GM21526 (cell line): ENCODE measurements around the gene LRIT1.
"Not testable (repeated sequence)": the region's sequence is repeated elsewhere in the genome, so short reads cannot be mapped to it uniquely, and the experiment has no call there.

Source experiments
- ATAC-seq: cut with Tn5 transposase; IDR thresholded peaks from one replicate; pipeline ENCODE4 v1.9.1; 2021; ENCODE audit warnings: moderate library complexity; ENCODE audit not compliant: unreplicated experiment, low FRiP score

LRIT1 gene

GRCh38 chr10:84241185-84241790 lies at the start of gene LRIT1:
Gene LRIT1 (minus strand): TSS chr10:84241546. CDS start chr10:84241439, 107 bp downstream.
- ATAC-seq: no peak

- no peak for ATAC-seq
Measured at GRCh38 chr10:84290235-84290634, 48.9 kb upstream of the LRIT1 start.

GRCh38 chr10:84289521-84290200 lies 48.3 kb upstream of the LRIT1 start:
- no peak for ATAC-seq

GRCh38 chr10:84288151-84288550 lies 46.8 kb upstream of the LRIT1 start:
- ATAC-seq: no peak

GRCh38 chr10:84286695-84287094 lies 45.3 kb upstream of the LRIT1 start:
- no peak for ATAC-seq

GRCh38 chr10:84279876-84280475 lies 38.6 kb upstream of the LRIT1 start:
- ATAC-seq: not testable (repeated sequence)

GRCh38 chr10:84270708-84271107 lies 29.4 kb upstream of the LRIT1 start:
- no peak for ATAC-seq

- ATAC-seq: no peak
Measured at GRCh38 chr10:84269773-84270172, 28.4 kb upstream of the LRIT1 start.

GRCh38 chr10:84269162-84269561 lies 27.8 kb upstream of the LRIT1 start:
- ATAC-seq: no peak

GRCh38 chr10:84267503-84268126 lies 26.3 kb upstream of the LRIT1 start:
- ATAC-seq: no peak

GRCh38 chr10:84265418-84265817 lies 24.1 kb upstream of the LRIT1 start:
- no peak for ATAC-seq

GRCh38 chr10:84264611-84265141 lies 23.3 kb upstream of the LRIT1 start:
- ATAC-seq: peak; percentile 97

GRCh38 chr10:84263716-84264115 lies 22.4 kb upstream of the LRIT1 start:
- no peak for ATAC-seq

GRCh38 chr10:84262190-84262956 lies 21.0 kb upstream of the LRIT1 start:
- no peak for ATAC-seq

- no peak for ATAC-seq
Measured at GRCh38 chr10:84261236-84261915, 20.0 kb upstream of the LRIT1 start.

- ATAC-seq: no peak
Measured at GRCh38 chr10:84258034-84258695, 16.8 kb upstream of the LRIT1 start.

GRCh38 chr10:84257343-84258020 lies 16.1 kb upstream of the LRIT1 start:
- ATAC-seq: no peak

- ATAC-seq: peak; percentile 63
Measured at GRCh38 chr10:84256510-84257342, 15.4 kb upstream of the LRIT1 start.
